ENCODE measurements around the gene DNAH7. TPM values are rescaled to one million over a fixed set of nuclear protein-coding genes. Genes with fewer than 3 reads are reported as not detected.
"Not testable (repeated sequence)": the region's sequence is repeated elsewhere in the genome, so short reads cannot be mapped to it uniquely, and the experiment has no call there.

Gene DNAH7
- polyA plus RNA-seq, 5 donors = 2.7 to 7.4 (median 5.0) TPM

DNA sequence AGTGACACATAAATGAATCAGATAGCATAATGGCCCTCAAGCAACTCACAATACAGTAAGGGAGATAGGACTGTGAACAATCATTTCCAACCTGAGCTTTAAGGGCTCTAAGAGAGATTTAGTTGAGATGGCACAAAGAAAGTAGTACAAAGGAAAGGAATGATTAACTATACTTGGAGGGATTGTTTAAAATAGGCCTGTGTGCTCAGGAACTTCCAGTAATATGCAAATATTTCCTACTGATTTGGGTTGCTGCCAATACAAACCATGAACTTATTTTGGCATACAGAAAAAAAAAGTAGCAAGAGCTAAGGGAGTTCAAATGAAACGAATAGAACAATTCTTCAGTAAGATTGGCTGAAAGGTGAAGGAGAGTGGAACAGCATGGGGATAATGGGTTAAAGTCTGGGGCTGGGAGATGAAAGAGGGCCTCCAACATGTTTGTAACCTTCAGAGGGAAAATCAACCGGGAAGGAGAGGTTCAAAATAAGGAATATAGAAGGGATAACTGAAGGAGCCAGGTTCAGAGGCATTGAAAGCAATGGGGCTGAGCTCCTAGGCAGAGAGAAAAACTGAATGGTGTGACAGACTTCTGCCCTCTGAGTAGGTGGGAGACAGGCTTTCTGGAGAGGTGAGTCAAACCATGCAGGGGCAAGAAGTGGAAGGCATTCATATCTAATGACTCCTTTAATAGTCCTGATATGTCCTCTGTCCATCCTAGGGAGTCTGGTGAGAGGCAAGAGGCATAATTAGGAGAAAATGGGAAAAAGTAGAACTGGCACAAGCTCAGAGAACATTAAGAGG, 83.5 kb downstream of the DNAH7 start:
- DNase-seq = no peak

DNA sequence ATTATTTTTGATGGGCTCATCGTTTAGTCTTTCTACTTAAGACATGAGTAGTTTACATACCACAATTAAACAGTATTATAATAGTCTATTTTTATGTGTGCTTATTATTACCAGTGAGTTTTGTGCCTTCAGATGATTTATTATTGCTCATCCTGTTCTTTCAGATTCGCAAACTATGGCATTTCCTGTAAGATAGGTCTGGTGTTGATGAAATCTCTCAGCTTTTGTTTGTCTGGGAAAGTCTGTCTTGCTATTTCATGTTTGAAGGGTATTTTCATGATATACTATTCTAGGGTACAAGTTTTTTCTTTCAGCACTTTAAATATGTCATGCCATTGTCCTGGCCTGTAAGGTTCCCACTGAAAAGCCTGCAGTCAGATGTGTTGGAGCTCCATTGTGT, 101.3 kb downstream of the DNAH7 start:
- DNase-seq = no peak

DNA sequence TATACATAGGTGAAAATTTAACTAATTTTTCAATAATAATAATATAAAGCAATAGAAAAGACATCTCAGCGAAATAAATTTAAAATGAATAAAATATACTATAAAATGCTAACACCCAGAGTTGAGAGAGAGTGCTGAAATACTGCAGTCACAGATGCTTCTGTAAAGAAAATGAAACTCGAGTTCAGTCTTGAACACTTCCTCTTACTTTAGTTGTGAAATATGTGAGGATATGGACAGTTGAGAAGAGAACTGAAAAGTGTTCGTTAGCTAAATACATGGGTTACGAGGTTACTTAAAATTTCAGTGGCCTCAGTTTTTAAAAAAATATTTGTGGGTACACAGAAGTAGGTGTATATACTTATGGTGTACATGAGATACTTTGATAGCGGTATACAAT, 106.8 kb downstream of the DNAH7 start:
- DNase-seq = no peak

- no peak for DNase-seq
Observed at GRCh38 chr2:195959341-195959740, 109.3 kb downstream of the DNAH7 start.

DNA sequence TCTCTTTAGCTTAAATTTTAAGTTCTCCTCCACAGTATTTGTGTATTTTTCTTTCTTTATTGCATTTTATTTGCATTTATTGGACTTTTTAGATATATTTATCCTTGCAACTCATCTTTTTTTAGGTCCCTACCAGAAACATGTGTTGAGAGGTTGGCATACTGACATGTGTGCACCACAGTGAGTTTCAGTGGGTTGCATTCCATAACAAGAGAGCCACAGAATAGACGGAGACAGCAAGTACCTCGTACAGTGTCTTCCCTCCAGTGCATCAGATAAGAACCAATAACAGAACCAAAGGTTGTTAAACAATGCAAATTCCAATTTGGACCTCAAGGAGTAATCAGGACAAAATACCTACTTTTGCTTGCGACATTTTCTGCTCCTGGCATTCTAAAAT, 111.9 kb downstream of the DNAH7 start:
- no peak for DNase-seq

- DNase-seq = no peak
Observed at GRCh38 chr2:195945056-195945455, 123.6 kb downstream of the DNAH7 start.

GRCh38 chr2:195937176-195937575, 131.5 kb downstream of the DNAH7 start:
- DNase-seq = no peak

GRCh38 chr2:195934484-195934883, 134.2 kb downstream of the DNAH7 start:
- no peak for DNase-seq

- DNase-seq = no peak
Observed at GRCh38 chr2:195929531-195929930, 139.1 kb downstream of the DNAH7 start.

- no peak for DNase-seq
Observed at GRCh38 chr2:195925120-195925519, 143.5 kb downstream of the DNAH7 start.

GRCh38 chr2:195923889-195924288, 144.7 kb downstream of the DNAH7 start:
- DNase-seq = no peak

- DNase-seq = not testable (repeated sequence)
Observed at GRCh38 chr2:195917021-195917600, 151.5 kb downstream of the DNAH7 start.

DNA sequence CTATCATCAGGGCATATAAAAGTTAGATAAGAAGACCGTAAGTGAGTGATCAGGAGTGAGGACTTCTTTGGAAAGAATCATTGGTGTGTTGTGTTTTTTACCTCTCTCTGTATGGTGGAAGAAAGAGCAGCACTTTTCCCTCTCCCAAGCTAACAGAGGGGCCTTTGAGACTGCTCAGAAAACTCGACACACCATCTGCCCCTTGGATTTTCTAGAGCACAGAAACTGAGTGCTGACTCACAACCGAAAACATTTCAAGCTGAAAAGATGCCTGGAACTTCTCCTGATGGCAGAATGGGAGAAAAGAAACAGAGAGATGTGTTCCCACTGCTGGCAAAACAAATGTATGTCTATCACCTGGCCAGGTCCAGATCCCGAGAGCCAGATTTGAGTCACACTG, 156.6 kb downstream of the DNAH7 start:
- DNase-seq = no peak

DNA sequence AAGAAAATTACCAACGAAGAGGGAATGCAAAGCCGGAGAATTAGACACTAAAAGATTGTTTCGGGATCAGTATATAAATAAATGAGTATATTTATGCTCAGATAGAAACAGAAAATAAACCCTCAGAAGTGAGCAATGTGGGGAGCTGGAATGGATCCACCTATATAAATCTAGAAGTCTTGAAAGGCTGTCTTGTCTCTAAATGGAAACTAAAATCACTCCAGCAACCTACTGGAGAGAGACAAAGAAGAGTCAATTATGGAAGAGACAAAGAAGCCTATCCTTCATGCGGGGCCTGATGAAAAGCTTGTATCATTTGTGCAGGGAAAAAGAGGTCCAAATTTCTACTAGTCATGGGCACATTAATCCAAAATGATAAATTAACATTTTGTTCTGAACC, 158.1 kb downstream of the DNAH7 start:
- no peak for DNase-seq

DNA sequence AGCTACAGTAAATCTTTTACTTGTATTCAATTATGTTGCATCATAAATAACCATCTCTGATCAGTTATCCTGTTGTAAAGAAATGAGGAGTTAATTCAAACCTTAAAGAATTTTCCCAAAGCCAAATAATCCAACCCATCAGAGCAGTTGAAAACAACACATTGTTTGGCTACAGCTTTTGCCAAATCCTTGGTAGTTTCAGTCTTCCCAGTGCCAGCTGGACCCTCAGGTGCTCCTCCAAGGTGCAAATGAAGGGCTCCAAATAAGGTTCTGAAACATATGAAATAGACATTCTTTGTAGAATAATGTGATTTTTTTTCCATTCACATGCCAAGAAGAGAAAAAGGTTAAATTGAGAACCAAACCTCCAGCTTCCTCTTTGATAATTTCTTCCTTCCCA, 158.7 kb downstream of the DNAH7 start:
- no peak for DNase-seq

DNA sequence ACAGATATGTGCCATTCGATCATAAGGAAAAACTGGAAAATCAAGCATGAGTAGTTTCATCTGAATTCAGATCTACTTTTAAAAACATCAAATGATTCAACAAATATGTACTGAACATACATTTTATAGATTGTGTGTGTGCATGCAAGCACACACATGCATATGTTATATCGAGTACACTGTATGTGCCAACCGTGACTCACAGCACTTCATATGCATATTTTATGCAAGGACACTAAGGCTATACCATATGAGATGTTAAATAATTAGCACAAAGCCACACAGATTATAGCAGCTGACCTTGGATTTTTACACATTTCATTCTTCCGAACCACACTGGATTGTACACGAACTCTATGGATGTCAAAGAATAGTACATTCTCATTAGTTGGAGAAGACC, 161.2 kb downstream of the DNAH7 start:
- DNase-seq = no peak

DNA sequence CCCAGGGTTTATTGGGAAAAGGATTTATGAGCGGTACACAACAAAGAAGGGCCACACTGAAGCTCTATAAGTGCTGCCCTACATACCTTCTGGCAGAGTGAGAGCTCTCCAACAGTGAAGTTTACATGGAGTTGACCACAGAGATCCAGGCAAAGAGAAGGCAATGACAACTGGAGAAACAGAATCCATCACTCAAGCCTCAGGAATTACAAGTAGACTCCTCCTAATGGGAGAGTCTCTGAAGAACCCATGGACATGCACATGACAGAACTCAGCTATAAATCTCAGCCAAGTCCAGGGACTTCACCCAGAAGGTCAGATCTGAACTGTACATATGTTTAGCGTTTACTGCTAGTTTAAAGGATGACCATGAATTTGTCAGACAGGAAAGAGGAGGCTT, 164.7 kb downstream of the DNAH7 start:
- no peak for DNase-seq

DNA sequence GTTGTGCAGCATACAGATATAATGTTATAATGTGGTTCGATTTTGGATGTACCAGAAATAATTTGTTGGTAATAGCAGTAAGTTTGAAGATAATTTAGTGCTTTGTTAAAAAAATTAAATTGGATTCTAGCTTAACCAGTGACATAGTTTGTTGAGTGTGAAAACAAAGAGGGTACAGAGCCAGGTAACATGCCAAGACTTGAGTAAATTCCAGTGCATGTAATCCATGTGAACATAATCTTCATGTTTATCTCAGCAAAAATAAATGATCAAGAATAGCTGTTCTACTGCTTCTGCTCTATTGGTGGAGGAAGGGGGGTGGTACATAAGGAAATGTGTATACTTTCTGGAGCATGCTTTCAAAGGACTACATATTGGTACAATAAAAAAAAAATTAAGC, 165.8 kb downstream of the DNAH7 start:
- DNase-seq = no peak

GRCh38 chr2:195899226-195899625, 169.4 kb downstream of the DNAH7 start:
- no peak for DNase-seq

- peak; percentile 82 to 86 for DNase-seq
Observed at GRCh38 chr2:195898505-195899191, 170.0 kb downstream of the DNAH7 start.

DNA sequence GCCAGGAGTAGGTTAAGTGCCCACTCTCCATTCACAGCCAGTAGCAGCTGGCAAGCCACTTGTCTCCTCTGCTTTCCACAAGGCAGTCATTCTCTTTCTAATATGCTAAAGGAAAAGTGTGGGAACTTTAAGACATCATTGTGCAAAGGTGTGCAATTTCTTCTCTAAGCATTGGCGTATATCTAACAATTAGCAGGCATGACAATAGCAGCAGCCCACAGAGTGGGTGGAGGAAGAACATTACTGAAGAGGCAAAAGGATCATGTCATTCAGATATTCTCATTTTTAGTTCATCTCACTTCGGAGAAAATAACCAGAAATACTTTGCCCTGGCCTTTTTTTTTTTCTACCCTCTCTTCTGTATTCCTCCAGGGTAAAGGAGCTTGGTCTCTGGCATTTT, 177.6 kb downstream of the DNAH7 start:
- no peak for DNase-seq

DNA sequence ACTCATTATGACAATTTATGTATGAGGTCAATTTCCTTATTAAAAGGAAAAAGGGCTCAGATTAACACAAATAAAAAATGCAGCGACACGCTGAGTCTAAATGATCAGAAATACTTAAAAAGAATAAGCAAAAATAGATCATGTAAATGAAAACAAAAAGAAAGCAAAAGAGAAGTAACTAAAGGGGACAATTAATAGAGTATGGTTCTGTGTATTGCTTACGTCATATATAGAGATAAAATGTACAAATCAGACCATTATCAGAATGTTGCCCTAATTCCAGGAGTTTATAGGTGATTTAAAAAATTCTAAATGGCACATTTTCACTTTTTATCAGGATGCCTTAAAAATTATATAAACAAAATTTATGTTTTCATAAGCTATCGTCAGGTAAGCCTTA, 189.5 kb downstream of the DNAH7 start:
- no peak for DNase-seq

- DNase-seq = no peak
Observed at GRCh38 chr2:195871326-195871725, 197.3 kb downstream of the DNAH7 start.
